ENCODE data around the gene AKT3. TPM values are rescaled to one million over a fixed set of nuclear protein-coding genes. Genes with fewer than 3 reads are reported as not detected.

Gene AKT3
- total and polyA plus RNA-seq, 4 donors, result 7.1 to 53.1 (median 23.8) TPM

GRCh38 chr1:243639027-243639658 is 210.9 kb downstream of the AKT3 start:
- Histone ChIP-seq H3K27me3 (ENCODE audit: control insufficient read depth in 3 of 3, insufficient read depth in 3 of 3, low read length in 2 of 3) (no peaks in the 10 kb centered on the region), H3K9ac (ENCODE audit: insufficient read depth in 1 of 2, low read length in 2 of 2) (no peak overlapping the region), H3K4me1 (ENCODE audit: control insufficient read depth in 5 of 5, insufficient read depth in 5 of 5, low read length in 5 of 5) (no peaks in the 10 kb centered on the region), H3K9me3 (ENCODE audit: control insufficient read depth in 4 of 4, insufficient read depth in 3 of 4, low read length in 3 of 4) (peaks cover 0 to 6% (median 3%) of the 10 kb centered on the region in 4 donors), H3K4me3 (no peak overlapping the region), H3K36me3 (ENCODE audit: control insufficient read depth in 4 of 4, insufficient read depth in 4 of 4, low read length in 4 of 4) (peaks cover 0 to 2% (median under 1%) of the 10 kb centered on the region in 4 donors), H3K27ac (ENCODE audit: low read depth in 1 of 2, low read length in 1 of 2) (no peak overlapping the region)
- no peak for TF ChIP-seq CTCF (IDR thresholded peaks at IDR 0.05; ENCODE audit: control extremely low read depth, extremely low read depth)
- DNase-seq (no peak), ATAC-seq (ENCODE audit: insufficient read depth, low FRiP score) (no peak)
- 95 to 96% methylated on average over 4 of the region's 4 CpGs for WGBS, 2 donors

GRCh38 chr1:243638186-243638585 is 211.9 kb downstream of the AKT3 start:
- peaks cover 0 to 6% (median 3%) of the 10 kb centered on the region in 4 donors for H3K9me3 ChIP-seq (ENCODE audit: control insufficient read depth in 4 of 4, insufficient read depth in 3 of 4, low read length in 3 of 4)

GRCh38 chr1:243628476-243628907 is 221.6 kb downstream of the AKT3 start:
- no peak for TF ChIP-seq CTCF (IDR thresholded peaks at IDR 0.05; ENCODE audit: control extremely low read depth, extremely low read depth)
- Histone ChIP-seq H3K27ac (ENCODE audit: low read depth in 1 of 2, low read length in 1 of 2) (no peak overlapping the region), H3K9ac (ENCODE audit: insufficient read depth in 1 of 2, low read length in 2 of 2) (no peak overlapping the region), H3K9me3 (ENCODE audit: control insufficient read depth in 4 of 4, insufficient read depth in 3 of 4, low read length in 3 of 4) (peaks cover 0 to under 1% (median 0%) of the 10 kb centered on the region in 4 donors), H3K4me1 (ENCODE audit: control insufficient read depth in 5 of 5, insufficient read depth in 5 of 5, low read length in 5 of 5) (no peaks in the 10 kb centered on the region), H3K36me3 (ENCODE audit: control insufficient read depth in 4 of 4, insufficient read depth in 4 of 4, low read length in 4 of 4) (peaks cover 1 to 12% (median 2%) of the 10 kb centered on the region in 4 donors), H3K27me3 (ENCODE audit: control insufficient read depth in 3 of 3, insufficient read depth in 3 of 3, low read length in 2 of 3) (no peaks in the 10 kb centered on the region), H3K4me3 (no peak overlapping the region)
- ATAC-seq (ENCODE audit: insufficient read depth, low FRiP score) (no peak), DNase-seq (no peak)
- WGBS, 2 donors, result 98 to 100% methylated on average over 2 of the region's 2 CpGs

More at GRCh38 chr1:243638186-243638585, 211.9 kb downstream of the AKT3 start:
- ATAC-seq (ENCODE audit: insufficient read depth, low FRiP score) (no peak), DNase-seq (no peak)
- no peak for TF ChIP-seq CTCF (IDR thresholded peaks at IDR 0.05; ENCODE audit: control extremely low read depth, extremely low read depth)
- no peak overlapping the region for H3K27ac ChIP-seq (ENCODE audit: low read depth in 1 of 2, low read length in 1 of 2)
- no peak overlapping the region for H3K9ac ChIP-seq (ENCODE audit: insufficient read depth in 1 of 2, low read length in 2 of 2)
- WGBS, 2 donors, result 78 to 82% methylated on average over 4 of the region's 4 CpGs
- no peak overlapping the region for H3K4me3 ChIP-seq
- H3K36me3 ChIP-seq (ENCODE audit: control insufficient read depth in 4 of 4, insufficient read depth in 4 of 4, low read length in 4 of 4), result peaks cover 0 to 2% (median under 1%) of the 10 kb centered on the region in 4 donors
- H3K4me1 ChIP-seq (ENCODE audit: control insufficient read depth in 5 of 5, insufficient read depth in 5 of 5, low read length in 5 of 5), result no peaks in the 10 kb centered on the region
- H3K27me3 ChIP-seq (ENCODE audit: control insufficient read depth in 3 of 3, insufficient read depth in 3 of 3, low read length in 2 of 3), result no peaks in the 10 kb centered on the region
